ENCODE results near the gene BACE1-AS.
A peak's percentile ranks its signal among the peaks of the same experiment; 100 is the strongest.
"Not testable (repeated sequence)": the region's sequence is repeated elsewhere in the genome, so short reads cannot be mapped to it uniquely, and the experiment has no call there.

The BACE1-AS gene

DNA sequence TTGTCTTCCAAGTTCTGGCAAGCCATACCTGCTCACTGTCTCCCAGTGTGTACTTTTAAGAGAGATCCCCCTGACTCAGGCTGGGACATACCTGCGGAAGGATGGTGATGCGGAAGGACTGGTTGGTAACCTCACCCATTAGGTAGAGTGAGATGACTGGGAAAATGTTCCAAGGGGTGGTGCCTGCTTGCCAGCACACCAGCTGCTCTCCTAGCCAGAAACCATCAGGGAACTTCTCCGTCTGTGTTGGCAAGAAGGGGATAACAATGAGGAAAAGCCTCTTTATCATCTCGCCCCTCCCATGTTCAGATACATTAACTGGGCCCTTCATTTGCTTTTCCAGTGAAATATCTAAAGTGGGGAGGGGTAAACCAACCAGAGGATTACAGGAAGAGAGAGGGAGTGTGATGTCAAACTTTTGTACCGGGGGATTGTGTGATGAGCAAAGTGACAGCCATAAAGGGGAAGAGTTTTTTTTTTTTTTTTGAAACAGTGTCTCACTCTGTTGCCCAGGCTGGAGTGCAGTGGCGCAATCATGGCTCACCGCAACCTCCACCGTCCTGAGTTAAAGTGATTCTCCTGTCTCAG, at the start of gene BACE1-AS:
Gene BACE1-AS (plus strand): TSS at position 538 of the 588 bp plus-strand sequence.
- DNase-seq (ENCODE audit: low read depth), result no peak

DNA sequence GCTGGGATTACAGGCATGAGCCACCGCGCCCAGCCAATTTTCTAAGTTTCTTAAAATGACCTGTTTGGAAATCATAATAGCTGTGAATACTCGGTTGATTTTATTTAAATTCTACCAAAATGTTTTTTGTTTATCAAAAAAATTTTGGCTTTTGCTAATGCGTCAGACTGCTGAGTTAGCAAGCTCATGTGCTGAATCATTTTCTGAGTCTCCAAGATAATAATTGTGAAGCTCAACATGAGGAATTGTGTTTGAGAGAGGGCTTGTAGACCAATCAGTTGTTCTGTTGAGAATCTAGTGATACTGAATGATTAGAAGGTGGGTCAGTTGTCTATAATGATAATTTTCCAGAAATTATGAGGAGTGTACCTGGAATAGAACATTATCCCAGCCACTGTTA, 42.8 kb upstream of the BACE1-AS start:
- no peak for DNase-seq (ENCODE audit: low read depth)

DNA sequence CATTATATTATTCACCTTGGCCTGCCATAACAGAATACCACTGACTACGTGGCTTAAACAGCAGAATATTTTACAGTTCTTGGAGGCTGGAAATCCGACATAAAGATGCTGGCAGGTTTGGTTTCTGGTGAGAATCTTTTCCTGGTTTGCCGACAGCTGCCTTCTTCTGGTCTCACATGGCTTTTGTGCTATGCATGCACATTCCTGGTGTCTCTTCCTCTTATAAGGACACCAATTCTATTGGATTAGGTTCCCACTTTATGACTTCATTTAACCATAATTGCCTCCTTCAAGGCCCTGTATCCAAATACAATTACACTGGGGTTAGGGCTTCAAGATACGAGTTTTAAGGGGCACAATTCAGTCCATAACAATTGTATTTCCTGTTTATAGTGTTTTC, 41.6 kb upstream of the BACE1-AS start:
- no peak for DNase-seq (ENCODE audit: low read depth)

DNA sequence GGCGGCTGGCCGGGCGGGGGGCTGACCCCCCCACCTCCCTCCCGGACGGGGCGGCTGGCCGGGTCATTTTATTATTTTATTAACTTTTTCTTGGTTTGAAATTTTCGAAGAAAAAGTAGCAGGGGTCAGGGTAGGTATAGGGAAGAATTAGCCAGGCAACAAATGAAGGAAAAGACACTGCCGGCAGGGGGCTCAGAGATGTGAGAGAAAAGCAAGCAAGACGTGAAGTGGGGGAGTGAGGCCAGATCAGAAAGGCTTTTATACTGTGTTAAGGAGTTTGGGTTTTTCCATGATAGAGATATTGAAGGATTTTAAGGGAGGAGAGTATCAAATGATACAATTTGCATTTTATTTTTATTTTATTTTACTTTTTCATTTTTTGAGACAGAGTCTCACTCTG, 39.6 kb upstream of the BACE1-AS start:
- no peak for DNase-seq (ENCODE audit: low read depth)

DNA sequence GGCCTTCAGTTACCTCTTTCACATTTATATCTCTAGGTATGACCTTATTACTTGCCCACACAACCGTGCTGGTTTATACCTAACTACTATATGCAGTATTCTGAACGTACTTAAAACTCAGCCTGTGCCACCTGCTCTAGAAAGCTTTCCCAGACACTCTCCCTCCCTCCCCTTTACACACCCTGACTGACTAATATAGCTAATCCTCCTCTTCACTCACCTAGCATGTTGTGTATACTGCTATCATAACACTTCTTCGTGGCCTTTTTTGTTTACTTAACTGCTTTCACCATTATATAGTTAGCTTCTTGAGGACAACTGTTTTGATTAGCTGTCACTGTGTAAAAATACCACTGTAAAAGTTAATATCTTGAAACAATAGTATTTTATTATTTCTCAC, 35.2 kb upstream of the BACE1-AS start:
- no peak for DNase-seq (ENCODE audit: low read depth)

- DNase-seq (ENCODE audit: low read depth), result no peak
Measured at GRCh38 chr11:117256573-117256972, 34.6 kb upstream of the BACE1-AS start.

- no peak for DNase-seq (ENCODE audit: low read depth)
Measured at GRCh38 chr11:117258576-117258975, 32.6 kb upstream of the BACE1-AS start.

DNA sequence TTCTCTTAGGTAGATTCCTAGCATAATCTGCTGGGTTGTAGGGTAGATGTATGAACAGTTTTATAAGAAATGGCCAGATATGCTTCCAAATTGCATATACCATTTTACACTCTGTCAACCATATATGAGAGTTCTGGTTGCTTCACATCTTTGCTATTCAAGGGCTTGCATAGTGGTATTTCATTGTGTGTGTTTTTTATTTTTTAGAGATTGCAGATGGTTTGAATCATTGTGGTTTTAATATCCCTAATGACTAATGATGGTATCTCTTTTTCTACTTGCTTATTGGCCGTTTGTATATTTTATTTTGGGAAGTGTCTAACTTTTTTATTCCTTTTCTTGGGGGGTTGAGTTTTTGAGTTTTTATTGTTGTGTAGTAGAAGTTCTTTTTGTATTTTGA, 31.7 kb upstream of the BACE1-AS start:
- DNase-seq (ENCODE audit: low read depth), result no peak

DNA sequence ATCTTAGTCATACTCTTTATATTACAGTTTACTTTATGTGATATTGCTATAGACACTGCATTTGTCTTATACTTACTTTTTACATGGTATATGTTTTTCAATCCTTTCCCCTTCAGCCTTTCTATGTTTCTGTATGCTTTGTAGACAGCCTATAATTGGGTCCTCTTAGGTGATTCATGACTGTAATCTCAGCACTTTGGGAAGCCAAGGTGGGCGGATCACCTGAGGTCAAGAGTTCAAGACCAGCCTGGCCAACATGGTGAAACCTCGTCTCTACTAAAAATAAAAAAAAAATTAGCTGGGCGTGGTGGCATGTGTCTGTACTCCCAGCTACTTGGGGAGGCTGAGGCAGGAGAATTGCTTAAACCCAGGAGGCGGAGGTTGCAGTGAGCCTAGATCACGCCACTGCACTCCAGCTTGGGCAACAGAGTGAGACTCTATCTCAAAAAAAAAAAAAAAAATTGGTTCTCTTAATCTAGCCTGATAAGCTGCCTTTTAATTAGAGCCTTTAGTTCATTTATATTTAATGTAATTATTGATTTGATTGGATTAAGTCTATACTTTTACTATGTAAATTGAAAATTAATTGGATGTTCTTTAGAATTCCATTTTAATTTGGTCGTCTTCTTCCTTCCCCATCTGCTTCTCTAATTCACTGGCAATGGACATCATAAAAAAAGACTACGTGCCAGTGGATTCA, 26.4 kb upstream of the BACE1-AS start:
- not testable (repeated sequence) for DNase-seq (ENCODE audit: low read depth)

- DNase-seq (ENCODE audit: low read depth), result no peak
Measured at GRCh38 chr11:117265745-117266144, 25.4 kb upstream of the BACE1-AS start.

GRCh38 chr11:117269856-117270255, 21.3 kb upstream of the BACE1-AS start:
- DNase-seq (ENCODE audit: low read depth), result no peak

DNA sequence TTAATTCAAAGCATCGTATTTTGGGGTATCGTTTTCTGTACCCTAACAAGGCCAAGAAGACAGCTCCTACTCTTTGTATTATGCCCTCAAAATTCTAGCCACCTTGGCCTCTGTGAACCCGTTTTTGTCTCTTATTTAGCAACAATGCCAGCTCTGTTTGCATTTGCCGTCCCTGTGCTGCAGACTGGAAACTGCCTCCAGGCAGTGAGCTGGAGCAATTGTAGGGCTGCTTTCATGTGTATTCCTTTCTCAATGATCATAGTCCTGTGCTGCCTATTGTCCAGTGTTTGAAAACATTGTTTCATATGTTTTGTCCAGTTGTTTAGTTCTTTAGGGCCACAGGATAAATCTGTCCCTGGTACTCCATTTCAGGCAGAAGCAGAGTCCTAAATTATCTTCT, 19.9 kb upstream of the BACE1-AS start:
- no peak for DNase-seq (ENCODE audit: low read depth)

GRCh38 chr11:117272175-117272574, 19.0 kb upstream of the BACE1-AS start:
- DNase-seq (ENCODE audit: low read depth), result not testable (repeated sequence)

DNA sequence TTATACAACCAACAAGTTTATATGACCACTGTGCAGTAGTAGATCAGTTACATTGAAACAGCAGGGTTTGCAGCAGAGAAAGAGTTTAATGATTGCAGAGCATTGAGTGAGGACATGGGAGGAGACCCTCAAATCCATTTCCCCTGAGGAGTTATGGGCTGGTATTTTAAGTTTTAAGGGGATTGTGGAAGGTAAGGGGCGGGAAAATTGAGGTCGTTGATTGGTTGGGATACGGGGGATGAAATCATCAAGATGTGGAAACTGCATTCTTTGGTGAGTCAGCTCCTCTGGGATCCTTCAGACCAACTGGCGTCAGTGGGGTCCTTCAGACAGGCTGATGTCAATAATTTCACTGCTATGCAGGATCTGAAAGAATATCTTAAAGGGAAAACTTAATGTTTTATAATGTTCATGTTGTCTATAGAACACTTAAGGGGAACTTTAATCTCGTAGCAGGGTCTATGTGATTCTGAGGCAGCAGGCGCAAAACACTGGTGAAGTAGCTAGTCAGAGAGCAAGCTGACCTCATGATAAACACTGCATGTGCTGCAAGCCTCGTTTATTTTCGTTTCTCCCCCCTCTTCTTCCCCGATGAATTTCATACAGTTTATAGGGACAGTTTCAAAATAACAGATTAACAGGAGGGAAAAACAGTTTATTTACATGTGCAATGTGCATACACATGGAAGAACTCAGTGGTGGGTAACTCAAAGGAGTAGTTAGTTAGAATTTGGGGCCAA, 17.4 kb upstream of the BACE1-AS start:
- peak; percentile 86 for DNase-seq (ENCODE audit: low read depth)

- DNase-seq (ENCODE audit: low read depth), result no peak
Measured at GRCh38 chr11:117278347-117278746, 12.8 kb upstream of the BACE1-AS start.

DNA sequence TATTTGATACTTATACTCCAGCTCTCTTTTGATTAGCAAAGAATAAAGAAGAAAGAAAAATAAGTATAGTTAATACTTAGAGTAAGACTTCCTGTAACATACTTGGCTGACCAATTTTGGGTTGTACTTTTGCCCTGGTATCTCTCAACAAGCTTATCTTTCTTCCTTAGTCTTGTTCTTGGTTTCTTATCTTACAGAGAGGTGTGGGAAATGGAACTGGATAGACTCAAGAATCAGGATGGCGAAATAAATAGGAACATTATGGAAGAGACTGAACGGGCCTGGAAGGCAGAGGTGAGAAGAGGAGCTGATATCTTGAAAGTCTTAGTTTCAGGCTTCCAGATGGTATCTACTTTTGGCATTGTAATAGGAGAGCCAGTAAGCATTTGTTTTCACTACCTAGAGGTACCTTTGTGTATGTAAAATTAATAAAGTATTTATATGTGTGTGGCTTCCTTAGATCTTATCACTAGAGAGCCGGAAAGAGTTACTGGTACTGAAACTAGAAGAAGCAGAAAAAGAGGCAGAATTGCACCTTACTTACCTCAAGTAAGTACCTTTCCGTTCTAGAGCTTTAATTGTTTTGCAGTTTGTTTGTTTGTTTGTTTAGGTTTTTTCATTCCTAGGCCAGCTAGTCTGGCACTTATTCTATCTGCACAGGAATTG, 11.3 kb upstream of the BACE1-AS start:
- DNase-seq (ENCODE audit: low read depth), result no peak

GRCh38 chr11:117281159-117281558, 10.0 kb upstream of the BACE1-AS start:
- peak; percentile 88 for DNase-seq (ENCODE audit: low read depth)

- no peak for DNase-seq (ENCODE audit: low read depth)
Measured at GRCh38 chr11:117281869-117282268, 9.3 kb upstream of the BACE1-AS start.

DNA sequence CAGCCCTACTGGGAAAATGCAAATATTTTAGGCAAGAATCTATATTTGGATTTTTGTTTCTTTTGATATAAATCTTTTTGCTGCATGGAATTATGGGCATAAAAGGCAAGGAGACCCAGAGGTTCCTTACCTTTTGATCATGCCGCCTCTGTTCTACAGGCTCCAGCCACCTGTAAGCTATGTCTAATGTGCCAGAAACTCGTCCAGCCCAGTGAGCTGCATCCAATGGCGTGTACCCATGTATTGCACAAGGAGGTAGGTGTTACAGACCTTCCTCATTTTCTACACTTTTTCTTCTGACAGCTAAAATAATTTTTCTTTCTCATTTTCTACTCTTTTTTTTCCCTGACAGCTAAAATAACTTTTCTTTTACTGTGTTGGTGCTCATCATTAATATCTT, 8.2 kb upstream of the BACE1-AS start:
- no peak for DNase-seq (ENCODE audit: low read depth)

DNA sequence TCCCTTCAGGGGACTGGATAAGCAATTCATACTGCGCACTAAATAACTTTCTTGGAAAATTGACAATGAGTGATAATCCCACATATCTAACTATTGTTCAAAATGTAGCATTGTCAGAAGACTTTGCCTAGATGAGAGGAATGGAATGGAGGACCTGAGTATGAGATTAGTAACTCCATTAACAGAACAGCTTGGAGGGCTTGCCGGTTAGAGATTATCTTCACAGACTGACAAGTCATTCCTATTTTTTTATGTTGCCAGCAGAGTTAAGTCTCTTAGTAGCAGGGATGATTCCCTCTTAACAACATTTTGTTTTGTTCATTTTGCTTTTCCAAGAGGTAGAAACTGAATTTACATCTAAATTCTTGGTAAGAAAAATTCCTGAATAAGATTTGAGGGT, 7.1 kb upstream of the BACE1-AS start:
- DNase-seq (ENCODE audit: low read depth), result no peak

DNA sequence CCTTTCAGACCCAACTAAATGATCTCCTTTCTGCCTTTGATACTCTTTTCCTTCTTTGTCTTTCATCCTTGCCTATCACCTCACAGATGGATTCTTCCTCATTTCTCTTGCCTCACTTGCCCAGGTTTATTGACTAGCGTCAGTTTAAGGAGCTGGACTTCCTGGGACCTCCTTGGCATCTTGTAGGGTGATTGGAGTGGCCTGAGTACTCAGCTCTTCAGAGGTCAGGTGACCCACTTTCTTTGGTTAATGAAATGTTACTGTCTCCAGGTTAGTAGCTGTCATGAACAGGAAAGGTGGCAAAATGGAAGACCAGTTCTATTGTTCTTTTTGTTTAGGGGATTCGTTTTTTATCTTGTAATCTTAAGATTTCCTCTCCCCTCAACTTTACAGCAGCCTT, 4.6 kb upstream of the BACE1-AS start:
- no peak for DNase-seq (ENCODE audit: low read depth)

GRCh38 chr11:117287668-117288067, 3.5 kb upstream of the BACE1-AS start:
- no peak for DNase-seq (ENCODE audit: low read depth)

- DNase-seq (ENCODE audit: low read depth), result no peak
Measured at GRCh38 chr11:117289795-117290194, 1.4 kb upstream of the BACE1-AS start.

All from HS-5 (cell line).